HEK293 (cell line): Measurements from ENCODE around the gene PEPD.

Source experiments
- CTCF ChIA-PET: fragments of 350-600 bp; formaldehyde crosslinking; extraction: SDS; loops from one replicate; lab custom pipeline; 2021; ENCODE audit warnings: antibody characterized with exemption; lab: Yijun Ruan, JAX
- POLR2A ChIA-PET: fragments of 300-600 bp; formaldehyde crosslinking; extraction: SDS; loops from one replicate; lab custom pipeline; 2020; ENCODE audit warnings: antibody characterized with exemption, inconsistent platforms; lab: Yijun Ruan, JAX
- H3K27ac ChIP-seq: fragments of 200-500 bp; sonication (Bioruptor generic); 2 replicates; pipeline ENCODE4 v1.5.1; 2014; ENCODE audit warnings: low read depth, low read length, control low read depth, inconsistent platforms; ENCODE audit errors: extremely low read depth
- H3K36me3 ChIP-seq, 2 experiments: fragments of 200-500 bp in 1 of 2; sonication (Bioruptor generic) in 1 of 2; 1 replicate in 1 of 2; 2 replicates in 1 of 2; pipeline ENCODE4 v1.5.1; 2014 to 2017; ENCODE audit warnings: inconsistent platforms in 2 of 2, low read length in 2 of 2; ENCODE audit not compliant: control insufficient read depth in 2 of 2, insufficient read depth in 1 of 2
- H3K4me1 ChIP-seq: fragments of 200-500 bp; sonication (Bioruptor generic); 2 replicates; pipeline ENCODE4 v1.5.1; 2014; ENCODE audit warnings: mild to moderate bottlenecking, low read length, inconsistent platforms; ENCODE audit not compliant: control insufficient read depth, insufficient read depth
- H3K4me3 ChIP-seq: 2 replicates; pipeline ENCODE4 v1.5.1; 2011; ENCODE audit warnings: low read depth, mild to moderate bottlenecking, control low read depth, low read length, moderate library complexity
- H3K9me3 ChIP-seq: fragments of 200-500 bp; sonication (Bioruptor generic); 2 replicates; pipeline ENCODE4 v1.5.1; 2014; ENCODE audit warnings: low read depth, low read length, inconsistent platforms; ENCODE audit not compliant: control insufficient read depth, insufficient read depth
- CTCF ChIP-seq: fragments of 450-650 bp; formaldehyde crosslinking; IDR thresholded peaks from 2 replicates; pipeline ENCODE4 v1.5.1; 2016; ENCODE audit warnings: missing biosample characterization, missing genetic modification characterization
- GFI1B ChIP-seq: fragments of 450-650 bp; formaldehyde crosslinking; IDR thresholded peaks from 2 replicates; pipeline ENCODE4 v1.5.1; 2016; ENCODE audit warnings: missing biosample characterization, missing genetic modification characterization
- GLI4 ChIP-seq: fragments of 450-650 bp; formaldehyde crosslinking; IDR thresholded peaks from 2 replicates; pipeline ENCODE4 v1.5.1; 2016; ENCODE audit warnings: missing biosample characterization, missing genetic modification characterization
- IKZF3 ChIP-seq: fragments of 450-650 bp; IDR thresholded peaks from 2 replicates; pipeline ENCODE4 v1.5.0; 2018; ENCODE audit warnings: missing biosample characterization, mild to moderate bottlenecking, missing genetic modification characterization, moderate library complexity
- MEIS1 ChIP-seq: sonication (generic); formaldehyde crosslinking; IDR thresholded peaks from 2 replicates; pipeline ENCODE4 v1.8.1; 2022; ENCODE audit warnings: missing genetic modification reagents, mild to moderate bottlenecking, borderline replicate concordance
- PATZ1 ChIP-seq: fragments of 450-650 bp; formaldehyde crosslinking; IDR thresholded peaks from 2 replicates; pipeline ENCODE4 v1.5.1; 2016; ENCODE audit warnings: missing biosample characterization, missing genetic modification characterization
- PRDM1 ChIP-seq: fragments of 450-650 bp; formaldehyde crosslinking; IDR thresholded peaks from 2 replicates; pipeline ENCODE4; 2016; ENCODE audit warnings: missing biosample characterization, missing genetic modification characterization
- PRDM6 ChIP-seq: fragments of 450-650 bp; formaldehyde crosslinking; IDR thresholded peaks from 2 replicates; pipeline ENCODE4 v1.5.1; 2017; ENCODE audit warnings: missing biosample characterization, missing genetic modification characterization
- SP3 ChIP-seq: fragments of 450-650 bp; formaldehyde crosslinking; IDR thresholded peaks from 2 replicates; pipeline ENCODE4 v1.5.1; 2016; ENCODE audit warnings: missing biosample characterization, missing genetic modification characterization
- ZBTB7A ChIP-seq: fragments of 450-650 bp; formaldehyde crosslinking; IDR thresholded peaks from 2 replicates; pipeline ENCODE4 v1.5.1; 2016; ENCODE audit warnings: low read depth, missing biosample characterization, missing genetic modification characterization
- ZFHX2 ChIP-seq: fragments of 450-650 bp; formaldehyde crosslinking; conservative IDR thresholded peaks from 2 replicates; pipeline ENCODE4 v1.5.1; 2016; ENCODE audit warnings: missing biosample characterization, missing genetic modification characterization
- ZIC2 ChIP-seq: fragments of 450-650 bp; formaldehyde crosslinking; IDR thresholded peaks from 2 replicates; pipeline ENCODE4 v1.5.1; 2016; ENCODE audit warnings: missing biosample characterization, missing genetic modification characterization
- ZNF214 ChIP-seq: fragments of 450-650 bp; formaldehyde crosslinking; IDR thresholded peaks from 2 replicates; pipeline ENCODE4 v1.5.1; 2017; ENCODE audit warnings: missing biosample characterization, mild to moderate bottlenecking, missing genetic modification characterization, borderline replicate concordance
- ZNF274 ChIP-seq, 2 experiments: fragments of 200-500 bp in 1 of 2; fragments of 450-650 bp in 1 of 2; sonication (Bioruptor generic) in 1 of 2; formaldehyde crosslinking in 1 of 2; IDR thresholded peaks; 2 replicates each; pipeline versions ENCODE4 v1.5.1 to v1.6.1; 2014 to 2016; ENCODE audit warnings: borderline replicate concordance in 1 of 2, inconsistent platforms in 1 of 2, low read length in 1 of 2, missing biosample characterization in 1 of 2, missing genetic modification characterization in 1 of 2
- ZNF335 ChIP-seq: fragments of 450-650 bp; formaldehyde crosslinking; conservative IDR thresholded peaks from 2 replicates; pipeline ENCODE4 v1.5.1; 2016; ENCODE audit warnings: missing biosample characterization, missing genetic modification characterization
- ZNF404 ChIP-seq: fragments of 450-650 bp; formaldehyde crosslinking; IDR thresholded peaks from 2 replicates; pipeline ENCODE4 v1.5.1; 2017; ENCODE audit warnings: missing biosample characterization, missing genetic modification characterization
- ZNF416 ChIP-seq: fragments of 450-650 bp; formaldehyde crosslinking; IDR thresholded peaks from 2 replicates; pipeline ENCODE4 v1.5.1; 2016; ENCODE audit warnings: missing biosample characterization, missing genetic modification characterization
- ZNF558 ChIP-seq: fragments of 450-650 bp; formaldehyde crosslinking; IDR thresholded peaks from 2 replicates; pipeline ENCODE4 v1.5.1; 2016; ENCODE audit warnings: missing biosample characterization, missing genetic modification characterization
- ZNF600 ChIP-seq: fragments of 450-650 bp; formaldehyde crosslinking; IDR thresholded peaks from 2 replicates; pipeline ENCODE4 v1.5.1; 2016; ENCODE audit warnings: missing biosample characterization, missing genetic modification characterization
- ZNF621 ChIP-seq: fragments of 450-650 bp; formaldehyde crosslinking; IDR thresholded peaks from 2 replicates; pipeline ENCODE4 v1.5.1; 2017; ENCODE audit warnings: missing biosample characterization, missing genetic modification characterization
- ZNF658 ChIP-seq: fragments of 450-650 bp; formaldehyde crosslinking; IDR thresholded peaks from 2 replicates; pipeline ENCODE4; 2016; ENCODE audit warnings: missing biosample characterization, missing genetic modification characterization
- ZNF837 ChIP-seq: fragments of 450-650 bp; formaldehyde crosslinking; IDR thresholded peaks from 2 replicates; pipeline ENCODE4 v1.5.1; 2016; ENCODE audit warnings: missing biosample characterization, missing genetic modification characterization
- ZNF843 ChIP-seq: fragments of 450-650 bp; formaldehyde crosslinking; IDR thresholded peaks from 2 replicates; pipeline ENCODE4 v1.5.1; 2016; ENCODE audit warnings: missing biosample characterization, missing genetic modification characterization
- TF ChIP-seq, protein P1 (sequence below): fragments of 450-650 bp; formaldehyde crosslinking; optimal IDR thresholded peaks from 2 replicates; pipeline ENCODE3; 2016; ENCODE audit warnings: missing biosample characterization, mild to moderate bottlenecking, missing genetic modification characterization
- TF ChIP-seq, protein P2 (sequence below): fragments of 450-650 bp; formaldehyde crosslinking; IDR thresholded peaks from 2 replicates; pipeline ENCODE4 v1.5.1; 2017; ENCODE audit warnings: missing biosample characterization, missing genetic modification characterization

Gene PEPD

GRCh38 chr19:33402421-33403220, 119.0 kb downstream of the PEPD start (continued):
- TF ChIP-seq ZNF658 (tag by site-specific recombination) (no peak), ZNF274 (IDR thresholded peaks at IDR 0.05; ENCODE audit: low read length) (no peak), ZNF274 (tag by site-specific recombination; IDR thresholded peaks at IDR 0.05; ENCODE audit: borderline replicate concordance) (no peak), ZNF843 (no peak), CTCF (tag by site-specific recombination) (peak; percentile 96), ZNF558 (no peak), ZFHX2 (no peak), MEIS1 (no peak), PRDM1 (tag by site-specific recombination) (no peak), PATZ1 (tag by site-specific recombination) (peak; percentile 48), ZBTB7A (tag by site-specific recombination) (no peak), ZNF621 (no peak), PRDM6 (tag by site-specific recombination) (no peak), ZIC2 (tag by site-specific recombination) (peak; percentile 29)
- TF ChIP-seq, protein P1, sequence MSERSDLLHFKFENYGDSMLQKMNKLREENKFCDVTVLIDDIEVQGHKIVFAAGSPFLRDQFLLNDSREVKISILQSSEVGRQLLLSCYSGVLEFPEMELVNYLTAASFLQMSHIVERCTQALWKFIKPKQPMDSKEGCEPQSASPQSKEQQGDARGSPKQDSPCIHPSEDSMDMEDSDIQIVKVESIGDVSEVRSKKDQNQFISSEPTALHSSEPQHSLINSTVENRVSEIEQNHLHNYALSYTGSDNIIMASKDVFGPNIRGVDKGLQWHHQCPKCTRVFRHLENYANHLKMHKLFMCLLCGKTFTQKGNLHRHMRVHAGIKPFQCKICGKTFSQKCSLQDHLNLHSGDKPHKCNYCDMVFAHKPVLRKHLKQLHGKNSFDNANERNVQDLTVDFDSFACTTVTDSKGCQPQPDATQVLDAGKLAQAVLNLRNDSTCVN (tag by site-specific recombination): no peak
- TF ChIP-seq, all 188 proteins: peak for 7

DNA sequence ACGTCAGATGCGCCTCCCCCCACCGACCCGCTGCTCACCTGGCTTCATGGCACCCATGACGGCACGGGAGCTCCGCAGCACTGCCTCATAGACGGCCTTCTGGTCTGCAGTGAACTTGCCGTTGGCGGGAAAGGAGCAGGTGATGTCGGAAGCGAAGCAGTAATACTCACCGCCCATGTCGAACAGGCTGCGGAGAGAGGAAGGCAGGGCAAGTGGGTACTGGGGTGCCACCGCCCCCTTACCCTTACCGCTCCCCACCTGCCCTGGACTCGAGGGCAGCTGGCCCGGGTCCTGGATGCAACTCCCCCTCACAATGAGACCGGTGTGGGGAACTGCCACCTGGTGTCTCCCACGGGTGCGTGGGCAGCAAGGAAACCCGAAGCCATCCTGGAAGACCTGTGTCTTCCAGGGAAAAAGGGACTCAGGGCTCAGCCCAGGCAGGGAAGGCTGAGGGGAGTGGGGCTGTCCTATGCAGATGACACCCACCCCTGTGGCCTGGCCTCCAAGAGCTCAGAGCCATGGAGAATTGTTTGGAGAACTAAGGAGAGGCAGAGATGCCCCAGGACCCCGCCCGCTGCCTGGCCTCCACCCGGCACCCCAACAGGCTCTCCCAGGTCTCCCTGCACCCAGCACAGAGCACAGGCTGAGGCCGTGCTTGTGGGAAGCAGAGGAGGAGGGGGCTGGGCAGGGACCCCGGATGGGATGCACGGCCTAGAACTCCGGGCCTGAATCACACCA, 119.7 kb downstream of the PEPD start:
- POLR2A ChIA-PET: no interaction called here
- no peaks in the 10 kb centered on the region for H3K9me3 ChIP-seq
- H3K4me3 ChIP-seq: no peak overlapping the region
- CTCF ChIA-PET: interaction anchor here (0.5 to 1.0 kb wide), 3 partner anchors 29 to 168 kb away, joined by 3 to 4 read pairs (median 3); no protein-coding TSS in a partner anchor
- no peaks in the 10 kb centered on the region for H3K36me3 ChIP-seq
- H3K27ac ChIP-seq: no peak overlapping the region
- H3K4me1 ChIP-seq: no peaks in the 10 kb centered on the region
- no peak for TF ChIP-seq ZNF404 (tag by site-specific recombination)
- no peak for TF ChIP-seq ZNF335 (tag by site-specific recombination)
- no peak for TF ChIP-seq ZNF837 (tag by site-specific recombination)
- TF ChIP-seq ZNF843: no peak
- peak; percentile 97 for TF ChIP-seq ZFHX2
- 0 out of 2 replicates have a peak, but pooled peaks have one; percentile 8 for TF ChIP-seq IKZF3
- TF ChIP-seq SP3 (tag by site-specific recombination): no peak
- no peak for TF ChIP-seq ZNF416 (tag by site-specific recombination)
- no peak for TF ChIP-seq ZIC2 (tag by site-specific recombination)
- no peak for TF ChIP-seq ZNF214
- TF ChIP-seq GLI4 (tag by site-specific recombination): no peak
- peak; percentile 70 for TF ChIP-seq ZNF600
- TF ChIP-seq GFI1B: no peak
- TF ChIP-seq, protein P2, sequence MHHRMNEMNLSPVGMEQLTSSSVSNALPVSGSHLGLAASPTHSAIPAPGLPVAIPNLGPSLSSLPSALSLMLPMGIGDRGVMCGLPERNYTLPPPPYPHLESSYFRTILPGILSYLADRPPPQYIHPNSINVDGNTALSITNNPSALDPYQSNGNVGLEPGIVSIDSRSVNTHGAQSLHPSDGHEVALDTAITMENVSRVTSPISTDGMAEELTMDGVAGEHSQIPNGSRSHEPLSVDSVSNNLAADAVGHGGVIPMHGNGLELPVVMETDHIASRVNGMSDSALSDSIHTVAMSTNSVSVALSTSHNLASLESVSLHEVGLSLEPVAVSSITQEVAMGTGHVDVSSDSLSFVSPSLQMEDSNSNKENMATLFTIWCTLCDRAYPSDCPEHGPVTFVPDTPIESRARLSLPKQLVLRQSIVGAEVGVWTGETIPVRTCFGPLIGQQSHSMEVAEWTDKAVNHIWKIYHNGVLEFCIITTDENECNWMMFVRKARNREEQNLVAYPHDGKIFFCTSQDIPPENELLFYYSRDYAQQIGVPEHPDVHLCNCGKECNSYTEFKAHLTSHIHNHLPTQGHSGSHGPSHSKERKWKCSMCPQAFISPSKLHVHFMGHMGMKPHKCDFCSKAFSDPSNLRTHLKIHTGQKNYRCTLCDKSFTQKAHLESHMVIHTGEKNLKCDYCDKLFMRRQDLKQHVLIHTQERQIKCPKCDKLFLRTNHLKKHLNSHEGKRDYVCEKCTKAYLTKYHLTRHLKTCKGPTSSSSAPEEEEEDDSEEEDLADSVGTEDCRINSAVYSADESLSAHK (tag by site-specific recombination): no peak
